GM19099 (cell line): ENCODE measurements around the gene SLC66A3.

Experiments
- POLR2A ChIP-seq: IDR thresholded peaks from 3 replicates; pipeline ENCODE4 v1.6.1; 2011; ENCODE audit warnings: low read depth; ENCODE audit not compliant: insufficient read length; ENCODE audit errors: extremely low read depth

Gene SLC66A3

DNA sequence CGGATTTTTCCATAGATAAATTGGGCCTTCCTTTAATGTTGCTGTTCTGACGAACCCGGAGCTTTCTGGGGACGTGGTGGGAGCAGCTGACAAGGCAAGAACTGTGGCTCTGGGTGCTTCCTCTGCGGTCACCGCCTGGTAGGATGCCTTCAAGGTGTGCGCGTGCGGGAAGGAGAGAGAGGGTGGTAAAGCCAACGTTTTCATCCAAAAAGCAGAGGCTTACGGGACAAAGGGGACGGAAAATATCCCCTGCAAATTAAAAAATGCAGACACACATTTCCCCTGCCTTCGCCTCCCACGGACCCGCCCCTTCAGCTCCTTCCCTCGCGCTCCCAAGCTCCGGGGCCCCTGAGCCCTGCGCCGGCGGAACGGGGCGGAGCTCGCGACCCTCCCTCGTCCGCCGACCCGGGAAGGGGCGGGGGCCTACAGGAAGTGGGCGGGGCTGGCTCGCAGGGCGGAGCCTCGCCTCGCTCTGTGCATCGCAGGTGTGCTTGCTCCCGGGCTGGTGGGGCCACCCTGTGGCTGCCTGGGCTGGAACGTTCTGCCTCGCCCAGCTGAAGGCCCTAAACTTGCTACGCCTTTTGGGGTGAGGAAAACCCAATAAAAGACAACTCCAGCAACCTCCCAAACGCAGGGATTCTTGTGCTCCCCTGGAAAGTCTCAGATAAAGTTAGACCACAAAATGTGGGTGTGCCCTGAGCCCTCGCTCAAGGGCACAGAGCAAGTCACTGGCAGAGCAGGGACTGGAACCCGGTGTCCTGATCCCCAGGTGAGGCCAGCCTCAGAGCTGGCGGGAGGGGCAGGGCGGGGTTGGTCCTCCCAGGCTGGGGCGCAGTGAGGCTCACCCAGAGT lies 25.4 kb upstream of the SLC66A3 start:
- TF ChIP-seq POLR2A: no peak

DNA sequence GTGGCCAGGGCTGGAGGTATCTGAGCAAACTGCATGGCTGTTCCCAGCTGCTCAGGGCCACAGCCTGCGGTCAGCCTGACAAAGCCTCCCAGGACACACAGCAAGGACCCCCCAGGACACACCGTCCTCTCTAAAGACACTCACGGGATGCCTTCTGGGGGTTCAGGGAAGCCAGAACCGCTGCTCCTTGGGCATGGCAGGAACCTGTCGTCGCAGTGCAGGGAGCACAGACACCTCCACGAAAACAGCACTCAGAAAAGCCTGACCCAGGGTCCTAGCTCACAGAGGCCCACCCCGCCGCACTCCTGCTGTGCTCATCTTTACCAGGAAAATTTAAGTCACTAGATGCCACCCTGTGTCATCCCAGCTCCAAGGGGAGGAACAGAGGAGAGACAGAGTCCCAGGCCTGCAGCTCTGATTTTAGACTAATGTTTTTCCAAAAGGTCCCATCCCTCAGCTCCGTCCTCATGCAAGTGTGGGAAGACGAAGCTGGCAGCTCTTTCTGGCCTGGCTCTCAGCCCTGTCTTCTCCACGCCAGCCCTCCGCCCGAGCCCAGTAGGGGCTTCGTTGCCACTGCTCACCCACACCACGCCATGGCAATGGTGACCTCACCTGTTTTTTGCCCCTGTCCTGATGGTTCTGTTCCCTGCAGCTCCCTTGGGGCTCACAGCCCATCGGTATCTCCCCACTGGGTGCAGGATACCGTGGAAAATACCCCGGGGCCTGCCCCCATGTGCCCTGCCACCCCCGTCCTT lies 23.9 kb upstream of the SLC66A3 start:
- TF ChIP-seq POLR2A: no peak

- TF ChIP-seq POLR2A: no peak
These were observed 23.1 kb upstream of the SLC66A3 start for GRCh38 chr2:11132036-11132671.

DNA sequence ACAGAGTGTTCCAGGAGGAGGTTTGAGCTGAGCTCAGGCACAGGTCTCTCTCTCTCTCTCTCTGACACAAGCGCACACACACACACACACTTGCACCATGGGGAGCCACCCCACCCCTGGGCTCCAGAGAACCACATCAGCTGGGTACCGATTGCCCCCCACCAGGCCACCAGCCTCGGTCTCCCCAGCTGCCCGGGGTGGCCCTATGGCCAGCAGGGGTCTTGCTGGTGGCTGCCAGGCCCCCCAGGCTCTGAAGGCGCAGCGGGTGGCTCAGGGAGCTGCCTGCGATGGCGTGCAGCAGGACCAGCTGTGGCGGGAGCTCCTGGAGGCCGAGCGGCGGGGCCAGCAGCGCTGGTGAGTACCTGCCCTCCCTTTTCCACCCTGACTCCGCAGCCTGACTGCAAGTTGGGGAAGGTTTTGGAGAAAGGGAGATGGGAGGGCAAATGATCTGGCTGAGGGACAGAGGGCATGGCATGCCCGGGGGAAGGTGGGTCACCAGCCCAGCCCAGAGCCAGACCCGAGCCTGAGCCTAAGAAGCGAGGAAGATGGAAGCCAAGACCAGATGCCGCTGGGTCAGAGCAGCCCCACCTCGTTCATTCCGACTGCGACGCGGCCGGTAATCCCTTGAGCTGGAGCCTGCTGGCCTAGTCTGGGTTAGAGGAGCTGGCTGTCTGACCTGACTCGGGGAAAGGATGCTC lies 21.9 kb upstream of the SLC66A3 start:
- TF ChIP-seq POLR2A: no peak

GRCh38 chr2:11133936-11134320 lies 21.3 kb upstream of the SLC66A3 start:
- no peak for TF ChIP-seq POLR2A

- TF ChIP-seq POLR2A: no peak
These were observed 20.9 kb upstream of the SLC66A3 start for GRCh38 chr2:11134349-11134748.

DNA sequence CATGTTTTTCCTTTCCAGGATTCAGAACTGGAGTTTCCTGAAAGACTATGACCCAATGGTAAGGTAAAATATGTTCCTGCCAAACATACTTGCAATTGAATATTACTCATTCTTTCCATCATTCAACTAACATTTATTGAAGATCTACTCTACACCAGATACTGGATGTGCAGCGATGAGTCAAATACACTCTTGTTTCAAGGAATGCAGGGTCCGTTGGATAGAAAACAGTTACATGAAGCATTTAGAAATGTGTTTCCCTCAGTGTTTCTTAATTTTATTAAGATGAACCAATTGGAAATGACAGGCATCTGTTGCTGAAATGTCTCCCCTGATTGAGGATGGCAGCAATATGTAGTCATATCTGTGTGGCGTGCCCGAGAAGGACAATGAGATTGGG lies 14.8 kb upstream of the SLC66A3 start:
- no peak for TF ChIP-seq POLR2A

DNA sequence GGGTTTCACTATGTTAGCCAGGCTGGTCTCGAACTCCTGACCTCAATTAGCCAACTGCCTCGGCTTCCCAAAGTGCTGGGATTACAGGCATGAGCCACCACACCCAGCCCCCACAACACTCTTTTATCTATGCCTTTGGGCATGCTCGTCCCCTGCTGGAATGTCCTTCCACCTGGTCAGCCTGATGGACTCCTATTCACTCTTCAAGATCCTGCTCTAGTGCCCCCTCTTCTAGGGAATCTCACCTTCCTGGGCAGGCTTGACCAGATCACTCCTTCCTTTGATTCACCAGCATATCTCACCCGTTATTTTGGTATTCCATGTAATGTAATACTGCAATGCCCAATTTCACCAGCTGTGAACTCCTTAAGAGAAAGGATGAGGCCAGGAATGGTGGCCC lies 13.9 kb upstream of the SLC66A3 start:
- TF ChIP-seq POLR2A: no peak

GRCh38 chr2:11142330-11142729 lies 12.9 kb upstream of the SLC66A3 start:
- TF ChIP-seq POLR2A: no peak

GRCh38 chr2:11142987-11143386 lies 12.3 kb upstream of the SLC66A3 start:
- no peak for TF ChIP-seq POLR2A

DNA sequence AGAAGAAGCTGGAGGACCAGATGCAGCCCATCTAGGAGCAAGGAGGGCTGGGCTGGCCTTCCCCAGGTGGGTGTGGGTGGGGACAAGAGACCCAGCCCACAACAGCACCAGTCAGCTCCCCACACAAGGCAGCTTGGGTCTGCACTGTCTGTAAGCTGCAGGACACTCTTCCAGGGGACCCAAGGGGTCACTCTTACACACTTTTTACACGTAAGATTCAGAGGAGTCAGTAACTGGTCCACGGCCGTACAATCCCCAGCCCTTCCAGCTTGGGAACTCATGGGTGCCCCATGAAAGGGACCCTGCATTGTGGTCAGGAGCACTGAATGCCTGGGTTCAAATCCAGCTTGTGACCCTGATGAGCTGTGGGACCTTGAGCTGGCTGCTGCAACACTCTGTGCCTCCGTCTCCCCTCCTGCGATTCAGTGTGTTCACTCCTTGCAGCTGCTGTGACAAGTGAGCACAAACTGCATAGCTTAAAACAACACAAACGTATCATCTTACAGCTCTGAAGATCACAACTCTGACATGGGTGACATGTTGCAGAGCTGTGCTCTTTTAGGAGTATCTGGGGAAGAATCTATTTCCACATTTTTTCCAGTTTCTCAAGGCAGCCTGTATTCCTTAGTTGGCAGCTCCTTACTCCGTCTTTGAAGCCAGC lies 11.1 kb upstream of the SLC66A3 start:
- TF ChIP-seq POLR2A: no peak

DNA sequence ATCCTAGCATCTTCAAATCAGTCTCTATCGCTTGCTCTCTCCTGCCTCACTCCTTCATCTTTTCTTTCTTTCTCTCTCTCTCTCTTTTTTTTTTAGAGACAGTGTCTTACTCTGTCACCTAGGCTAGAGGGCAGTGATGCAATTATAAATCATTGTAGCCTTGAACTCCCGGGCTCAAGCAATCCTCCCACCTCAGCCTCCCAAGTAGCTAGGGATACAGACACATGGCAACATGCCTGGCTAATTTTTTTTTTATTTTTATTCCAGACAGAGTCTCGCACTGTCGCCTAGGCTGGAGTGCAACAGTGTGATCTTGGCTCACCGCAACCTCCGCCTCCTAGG lies 10.6 kb upstream of the SLC66A3 start:
- TF ChIP-seq POLR2A: no peak

- TF ChIP-seq POLR2A: no peak
These were observed 9.9 kb upstream of the SLC66A3 start for GRCh38 chr2:11145350-11145749.

DNA sequence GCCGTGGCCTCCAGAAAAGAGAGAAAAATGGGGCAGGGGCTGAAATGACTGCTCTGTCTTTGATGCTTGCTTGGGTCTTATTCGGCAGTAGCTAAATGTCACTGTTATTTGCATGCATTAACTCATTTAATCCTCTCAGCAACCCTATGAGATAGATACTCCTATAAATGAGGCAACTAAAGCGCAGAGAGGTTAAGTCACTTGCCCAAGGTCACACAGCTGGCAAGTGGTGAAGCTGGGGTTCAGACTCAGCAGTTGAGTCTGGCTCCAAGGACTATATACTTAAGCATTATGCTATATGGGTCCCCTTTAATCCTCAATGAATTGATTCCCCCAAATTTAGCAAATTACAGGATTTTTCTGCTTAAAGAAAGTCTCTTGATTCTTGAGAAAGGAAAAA lies 9.2 kb upstream of the SLC66A3 start:
- TF ChIP-seq POLR2A: no peak

DNA sequence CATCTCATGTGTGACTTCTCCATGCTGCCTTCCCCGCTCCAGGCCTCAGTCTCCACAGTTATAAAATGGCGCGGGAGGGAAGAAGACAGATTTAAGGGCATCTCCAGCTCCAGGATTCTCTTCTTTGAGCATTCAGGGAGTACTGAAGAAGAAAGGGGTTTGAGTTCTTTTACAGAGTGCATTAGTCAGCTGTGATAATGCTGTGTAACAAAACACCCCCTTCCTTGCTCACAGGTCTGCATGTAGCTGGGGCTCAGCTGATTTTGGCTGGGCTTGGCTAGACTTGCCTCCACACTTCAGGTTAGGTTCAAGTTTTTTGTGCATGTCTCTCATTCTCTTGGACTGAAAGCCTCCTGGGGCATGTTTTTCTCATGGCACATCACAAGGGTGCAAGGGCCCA lies 8.0 kb upstream of the SLC66A3 start:
- TF ChIP-seq POLR2A: no peak

DNA sequence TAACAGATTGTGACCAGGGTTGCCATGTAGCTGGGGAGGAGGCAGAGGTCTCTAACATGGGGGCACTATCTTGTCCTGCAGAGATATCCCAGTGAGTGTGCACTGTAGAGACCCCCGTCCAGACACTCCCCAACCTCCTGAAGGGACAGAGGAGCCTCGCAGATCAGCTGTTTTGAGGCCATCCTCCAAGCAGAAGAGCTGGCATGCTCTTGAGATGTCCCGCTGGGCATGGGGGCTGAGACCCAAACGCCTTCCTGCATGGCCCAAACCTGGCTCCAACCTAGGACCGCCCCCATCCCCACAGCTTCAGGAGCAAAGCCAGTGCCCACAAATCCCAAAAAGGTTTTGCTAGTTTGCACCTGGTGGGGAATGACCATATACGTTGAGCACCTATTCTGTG lies 2.7 kb upstream of the SLC66A3 start:
- TF ChIP-seq POLR2A: no peak
